ENCODE results near the gene STK10. TPM values are rescaled to one million over a fixed set of nuclear protein-coding genes. Genes with fewer than 3 reads are reported as not detected.

Gene STK10
- total and polyA plus RNA-seq, 2 of the 8 experiments (the other 6 are each of a cell fraction or from before 2014, with no cell fraction given), result 10.5 to 21.4 TPM

DNA sequence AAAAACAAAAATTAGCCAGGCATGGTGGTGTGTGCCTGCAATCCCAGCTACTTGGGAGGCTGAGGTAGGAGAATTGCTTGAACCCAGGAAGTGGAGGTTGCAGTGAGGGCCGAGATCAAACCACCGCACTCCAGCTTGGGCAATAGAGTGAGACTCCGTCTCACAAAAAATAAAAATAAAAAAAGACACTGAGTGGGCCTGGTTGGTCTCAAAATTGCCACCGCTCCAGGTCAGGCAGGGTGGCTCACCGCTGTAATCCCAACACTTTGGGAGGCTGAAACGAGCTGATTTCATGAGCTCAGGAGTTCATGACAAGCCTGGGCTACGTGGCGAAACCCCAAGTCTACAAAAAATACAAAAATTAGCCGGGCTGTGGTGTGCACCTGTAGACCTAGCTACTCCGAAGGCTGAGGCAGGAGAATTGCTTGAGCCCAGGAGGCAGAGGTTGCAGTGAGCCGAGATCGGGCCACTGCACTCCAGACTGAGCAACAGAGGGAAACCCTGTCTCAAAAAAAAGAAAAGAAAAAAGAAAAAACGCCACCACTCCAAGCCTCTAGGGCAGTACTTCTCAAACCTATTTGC, 1.8 kb downstream of the STK10 start (continued):
- TF ChIP-seq, protein P1, sequence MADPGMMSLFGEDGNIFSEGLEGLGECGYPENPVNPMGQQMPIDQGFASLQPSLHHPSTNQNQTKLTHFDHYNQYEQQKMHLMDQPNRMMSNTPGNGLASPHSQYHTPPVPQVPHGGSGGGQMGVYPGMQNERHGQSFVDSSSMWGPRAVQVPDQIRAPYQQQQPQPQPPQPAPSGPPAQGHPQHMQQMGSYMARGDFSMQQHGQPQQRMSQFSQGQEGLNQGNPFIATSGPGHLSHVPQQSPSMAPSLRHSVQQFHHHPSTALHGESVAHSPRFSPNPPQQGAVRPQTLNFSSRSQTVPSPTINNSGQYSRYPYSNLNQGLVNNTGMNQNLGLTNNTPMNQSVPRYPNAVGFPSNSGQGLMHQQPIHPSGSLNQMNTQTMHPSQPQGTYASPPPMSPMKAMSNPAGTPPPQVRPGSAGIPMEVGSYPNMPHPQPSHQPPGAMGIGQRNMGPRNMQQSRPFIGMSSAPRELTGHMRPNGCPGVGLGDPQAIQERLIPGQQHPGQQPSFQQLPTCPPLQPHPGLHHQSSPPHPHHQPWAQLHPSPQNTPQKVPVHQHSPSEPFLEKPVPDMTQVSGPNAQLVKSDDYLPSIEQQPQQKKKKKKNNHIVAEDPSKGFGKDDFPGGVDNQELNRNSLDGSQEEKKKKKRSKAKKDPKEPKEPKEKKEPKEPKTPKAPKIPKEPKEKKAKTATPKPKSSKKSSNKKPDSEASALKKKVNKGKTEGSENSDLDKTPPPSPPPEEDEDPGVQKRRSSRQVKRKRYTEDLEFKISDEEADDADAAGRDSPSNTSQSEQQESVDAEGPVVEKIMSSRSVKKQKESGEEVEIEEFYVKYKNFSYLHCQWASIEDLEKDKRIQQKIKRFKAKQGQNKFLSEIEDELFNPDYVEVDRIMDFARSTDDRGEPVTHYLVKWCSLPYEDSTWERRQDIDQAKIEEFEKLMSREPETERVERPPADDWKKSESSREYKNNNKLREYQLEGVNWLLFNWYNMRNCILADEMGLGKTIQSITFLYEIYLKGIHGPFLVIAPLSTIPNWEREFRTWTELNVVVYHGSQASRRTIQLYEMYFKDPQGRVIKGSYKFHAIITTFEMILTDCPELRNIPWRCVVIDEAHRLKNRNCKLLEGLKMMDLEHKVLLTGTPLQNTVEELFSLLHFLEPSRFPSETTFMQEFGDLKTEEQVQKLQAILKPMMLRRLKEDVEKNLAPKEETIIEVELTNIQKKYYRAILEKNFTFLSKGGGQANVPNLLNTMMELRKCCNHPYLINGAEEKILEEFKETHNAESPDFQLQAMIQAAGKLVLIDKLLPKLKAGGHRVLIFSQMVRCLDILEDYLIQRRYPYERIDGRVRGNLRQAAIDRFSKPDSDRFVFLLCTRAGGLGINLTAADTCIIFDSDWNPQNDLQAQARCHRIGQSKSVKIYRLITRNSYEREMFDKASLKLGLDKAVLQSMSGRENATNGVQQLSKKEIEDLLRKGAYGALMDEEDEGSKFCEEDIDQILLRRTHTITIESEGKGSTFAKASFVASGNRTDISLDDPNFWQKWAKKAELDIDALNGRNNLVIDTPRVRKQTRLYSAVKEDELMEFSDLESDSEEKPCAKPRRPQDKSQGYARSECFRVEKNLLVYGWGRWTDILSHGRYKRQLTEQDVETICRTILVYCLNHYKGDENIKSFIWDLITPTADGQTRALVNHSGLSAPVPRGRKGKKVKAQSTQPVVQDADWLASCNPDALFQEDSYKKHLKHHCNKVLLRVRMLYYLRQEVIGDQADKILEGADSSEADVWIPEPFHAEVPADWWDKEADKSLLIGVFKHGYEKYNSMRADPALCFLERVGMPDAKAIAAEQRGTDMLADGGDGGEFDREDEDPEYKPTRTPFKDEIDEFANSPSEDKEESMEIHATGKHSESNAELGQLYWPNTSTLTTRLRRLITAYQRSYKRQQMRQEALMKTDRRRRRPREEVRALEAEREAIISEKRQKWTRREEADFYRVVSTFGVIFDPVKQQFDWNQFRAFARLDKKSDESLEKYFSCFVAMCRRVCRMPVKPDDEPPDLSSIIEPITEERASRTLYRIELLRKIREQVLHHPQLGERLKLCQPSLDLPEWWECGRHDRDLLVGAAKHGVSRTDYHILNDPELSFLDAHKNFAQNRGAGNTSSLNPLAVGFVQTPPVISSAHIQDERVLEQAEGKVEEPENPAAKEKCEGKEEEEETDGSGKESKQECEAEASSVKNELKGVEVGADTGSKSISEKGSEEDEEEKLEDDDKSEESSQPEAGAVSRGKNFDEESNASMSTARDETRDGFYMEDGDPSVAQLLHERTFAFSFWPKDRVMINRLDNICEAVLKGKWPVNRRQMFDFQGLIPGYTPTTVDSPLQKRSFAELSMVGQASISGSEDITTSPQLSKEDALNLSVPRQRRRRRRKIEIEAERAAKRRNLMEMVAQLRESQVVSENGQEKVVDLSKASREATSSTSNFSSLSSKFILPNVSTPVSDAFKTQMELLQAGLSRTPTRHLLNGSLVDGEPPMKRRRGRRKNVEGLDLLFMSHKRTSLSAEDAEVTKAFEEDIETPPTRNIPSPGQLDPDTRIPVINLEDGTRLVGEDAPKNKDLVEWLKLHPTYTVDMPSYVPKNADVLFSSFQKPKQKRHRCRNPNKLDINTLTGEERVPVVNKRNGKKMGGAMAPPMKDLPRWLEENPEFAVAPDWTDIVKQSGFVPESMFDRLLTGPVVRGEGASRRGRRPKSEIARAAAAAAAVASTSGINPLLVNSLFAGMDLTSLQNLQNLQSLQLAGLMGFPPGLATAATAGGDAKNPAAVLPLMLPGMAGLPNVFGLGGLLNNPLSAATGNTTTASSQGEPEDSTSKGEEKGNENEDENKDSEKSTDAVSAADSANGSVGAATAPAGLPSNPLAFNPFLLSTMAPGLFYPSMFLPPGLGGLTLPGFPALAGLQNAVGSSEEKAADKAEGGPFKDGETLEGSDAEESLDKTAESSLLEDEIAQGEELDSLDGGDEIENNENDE (IDR thresholded peaks at IDR 0.05; ENCODE audit: insufficient replicate concordance, low read length), result no peak

All from H1 (cell line).